Measurements from ENCODE around the gene SH2B3.

GRCh38 chr12:111453071-111453989 is 47.6 kb downstream of the SH2B3 start:
- no peak for TF ChIP-seq EZH2phosphoT487 (IDR thresholded peaks at IDR 0.05)
- TF ChIP-seq EZH2 (IDR thresholded peaks at IDR 0.05) = no peak
